Measurements from ENCODE around the gene RPS6KL1.

GRCh38 chr14:74919421-74920165, 3.5 kb downstream of the RPS6KL1 start:
- TF ChIP-seq CTCF (IDR thresholded peaks at IDR 0.05) (no peak), POLR2A (IDR thresholded peaks at IDR 0.05) (no peak)

Measured in esophagus squamous epithelium (tissue), 4 donors.